H54 (cell line): Measurements from ENCODE around the gene LYAR.

Source experiments
- DNase-seq: peaks from one replicate; pipeline ENCODE4 v3.0.0; 2011; ENCODE audit warnings: low spot score, mixed read lengths; ENCODE audit not compliant: insufficient read length
- FAIRE-seq: peaks from 3 replicates; lab custom pipeline; 2011; peaks lifted over from hg19 to GRCh38; lab: Jason Lieb, UNC
- POLR2A ChIP-seq: IDR thresholded peaks from 2 replicates; pipeline ENCODE4 v1.6.1; 2011; ENCODE audit warnings: low read depth, mild to moderate bottlenecking, low read length

LYAR gene

GRCh38 chr4:4323705-4324534, 34.0 kb upstream of the LYAR start:
- no peak for TF ChIP-seq POLR2A
- DNase-seq (no peak), FAIRE-seq (no peak)

GRCh38 chr4:4321951-4322688, 32.2 kb upstream of the LYAR start:
- DNase-seq (no peak), FAIRE-seq (no peak)
- no peak for TF ChIP-seq POLR2A

GRCh38 chr4:4320951-4321714, 31.2 kb upstream of the LYAR start:
- no peak for TF ChIP-seq POLR2A
- FAIRE-seq (no peak), DNase-seq (no peak)

GRCh38 chr4:4320528-4320927, 30.6 kb upstream of the LYAR start:
- no peak for TF ChIP-seq POLR2A
- FAIRE-seq = no peak
- no peak for DNase-seq

GRCh38 chr4:4317496-4318232, 27.7 kb upstream of the LYAR start:
- no peak for FAIRE-seq
- no peak for DNase-seq
- no peak for TF ChIP-seq POLR2A

- no peak for DNase-seq
- no peak for TF ChIP-seq POLR2A
- FAIRE-seq = no peak
Observed at GRCh38 chr4:4316150-4316495, 26.2 kb upstream of the LYAR start.

- DNase-seq (no peak), FAIRE-seq (no peak)
- TF ChIP-seq POLR2A = no peak
Observed at GRCh38 chr4:4315461-4316149, 25.7 kb upstream of the LYAR start.

- TF ChIP-seq POLR2A = no peak
- no peak for FAIRE-seq
- no peak for DNase-seq
Observed at GRCh38 chr4:4311193-4311592, 21.2 kb upstream of the LYAR start.

- TF ChIP-seq POLR2A = no peak
- no peak for DNase-seq
Observed at GRCh38 chr4:4308800-4309441, 19.0 kb upstream of the LYAR start.

GRCh38 chr4:4306920-4307319, 17.0 kb upstream of the LYAR start:
- FAIRE-seq (no peak), DNase-seq (no peak)
- TF ChIP-seq POLR2A = no peak

More at GRCh38 chr4:4308800-4309441, 19.0 kb upstream of the LYAR start:
- FAIRE-seq = no peak

GRCh38 chr4:4302416-4302815, 12.5 kb upstream of the LYAR start:
- TF ChIP-seq POLR2A = no peak
- no peak for DNase-seq
- FAIRE-seq = no peak

- FAIRE-seq = no peak
- DNase-seq = no peak
- TF ChIP-seq POLR2A = no peak
Observed at GRCh38 chr4:4302001-4302400, 12.0 kb upstream of the LYAR start.
